EH (cell line): Measurements from ENCODE around the gene XRCC6.
A peak's percentile ranks its signal among the peaks of the same experiment; 100 is the strongest.
"Not testable (repeated sequence)": the region's sequence is repeated elsewhere in the genome, so short reads cannot be mapped to it uniquely, and the experiment has no call there.

ENCODE experiments used
- DNase-seq: peaks from one replicate; pipeline ENCODE4 v3.0.0-alpha.2; 2015; ENCODE audit warnings: low read depth

XRCC6 gene

GRCh38 chr22:41686890-41687289 lies 65.8 kb downstream of the XRCC6 start:
- DNase-seq, result not testable (repeated sequence)

GRCh38 chr22:41687901-41688364 lies 66.8 kb downstream of the XRCC6 start:
- peak; percentile 51 for DNase-seq

- peak; percentile 94 for DNase-seq
These were observed 67.5 kb downstream of the XRCC6 start, which contains the start of gene SNU13 for GRCh38 chr22:41688365-41689211. SNU13 (minus strand) TSS chr22:41688867; CDS start chr22:41688796, 71 bp downstream.

GRCh38 chr22:41690476-41690875 lies 69.4 kb downstream of the XRCC6 start:
- no peak for DNase-seq

- DNase-seq, result peak; percentile 61
These were observed 74.1 kb downstream of the XRCC6 start for GRCh38 chr22:41695211-41695610.

GRCh38 chr22:41696703-41697102 lies 75.6 kb downstream of the XRCC6 start:
- DNase-seq, result no peak

- peak; percentile 90 for DNase-seq
These were observed 76.2 kb downstream of the XRCC6 start for GRCh38 chr22:41697126-41697775.

GRCh38 chr22:41699264-41700107 lies 78.4 kb downstream of the XRCC6 start, which contains the start of gene MEI1:
MEI1 (plus strand) TSS chr22:41699503; CDS start chr22:41699539, 36 bp downstream.
- peak; percentile 63 for DNase-seq

GRCh38 chr22:41700108-41700364 lies 78.9 kb downstream of the XRCC6 start:
- DNase-seq, result no peak

- DNase-seq, result no peak
These were observed 81.7 kb downstream of the XRCC6 start for GRCh38 chr22:41702763-41703162.

- no peak for DNase-seq
These were observed 88.2 kb downstream of the XRCC6 start for GRCh38 chr22:41709341-41709740.

GRCh38 chr22:41713004-41713403 lies 91.9 kb downstream of the XRCC6 start:
- no peak for DNase-seq
